Chondrocyte (in vitro differentiated cells): ENCODE data around the gene PFKFB1. TPM values are rescaled to one million over a fixed set of nuclear protein-coding genes. Genes with fewer than 3 reads are reported as not detected.

Source experiments
- DNase-seq: peaks from one replicate; pipeline ENCODE4 v3.0.0; 2021; ENCODE audit warnings: mixed read lengths, low spot score
- H3K27ac Mint-ChIP-seq: one replicate; pipeline ENCODE4 v1.8.0; 2021; ENCODE audit warnings: mild to moderate bottlenecking, moderate library complexity, mixed read lengths; ENCODE audit not compliant: unreplicated experiment
- H3K27me3 Mint-ChIP-seq: 2 replicates; pipeline ENCODE4 v1.8.0; 2021; ENCODE audit warnings: low read depth, mixed read lengths
- H3K36me3 Mint-ChIP-seq: 2 replicates; pipeline ENCODE4 v1.8.0; 2021; ENCODE audit warnings: low read depth, mixed read lengths
- H3K4me1 Mint-ChIP-seq: 2 replicates; pipeline ENCODE4 v1.8.0; 2021; ENCODE audit warnings: low read depth, mild to moderate bottlenecking, mixed read lengths
- H3K4me3 Mint-ChIP-seq: one replicate; pipeline ENCODE4 v1.8.0; 2021; ENCODE audit warnings: mild to moderate bottlenecking, moderate library complexity, mixed read lengths; ENCODE audit not compliant: unreplicated experiment
- H3K9me3 Mint-ChIP-seq: 2 replicates; pipeline ENCODE4 v1.8.0; 2021; ENCODE audit warnings: low read depth, mixed read lengths
- total RNA-seq: library from RNA; stranded (reverse); gene quantifications from 3 replicates; pipeline ENCODE4 v1.2.1, GENCODE V29; 2021
- TF ChIP-seq, protein P1 (sequence below): fragments of 200-600 bp; sonication (generic); IDR thresholded peaks from 2 replicates; pipeline ENCODE4 v1.5.0; 2021; ENCODE audit warnings: antibody characterized with exemption, mild to moderate bottlenecking, moderate library complexity

Gene PFKFB1
- total RNA-seq, 1 donor from 2014 or later = 0.25 TPM

DNA sequence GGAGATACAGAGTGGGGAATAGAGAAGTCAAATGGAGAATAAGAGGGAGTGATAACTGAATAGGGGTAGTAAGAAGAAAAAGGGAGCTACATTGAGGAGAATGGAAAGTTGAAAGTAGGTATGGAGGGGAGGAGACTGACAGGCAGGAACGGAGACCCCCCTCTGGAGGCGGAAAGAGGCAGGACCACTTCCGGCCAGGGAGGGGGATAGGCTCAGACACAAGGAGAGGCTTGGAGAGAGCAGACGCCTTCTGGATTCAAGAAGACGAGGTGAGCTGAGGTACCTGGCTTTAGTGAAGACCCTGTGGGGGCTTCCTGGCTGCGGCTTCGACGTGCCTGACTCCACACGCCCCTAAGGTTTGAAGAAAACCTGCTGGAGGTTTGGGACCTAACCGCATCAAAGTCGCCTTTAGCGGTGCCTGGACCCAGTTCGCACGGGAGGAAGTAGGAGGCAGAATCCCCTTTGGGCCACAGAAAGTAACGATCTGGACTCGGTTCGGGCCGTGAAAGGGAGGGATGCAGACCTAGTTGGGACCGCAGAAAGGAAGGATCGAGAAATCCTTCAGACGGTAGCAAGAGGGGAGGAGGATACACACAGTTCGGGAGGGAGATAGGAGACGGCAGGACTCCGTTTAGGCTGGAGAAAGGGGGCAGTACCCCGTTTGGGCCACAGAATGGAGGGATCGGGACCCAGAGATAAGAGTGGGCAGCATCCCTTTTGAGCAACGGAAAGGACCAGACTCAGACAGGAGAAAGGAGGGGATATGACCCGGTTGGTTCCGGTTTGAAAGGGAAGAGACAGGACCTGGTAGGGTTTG lies 73.2 kb downstream of the PFKFB1 start, which contains the start of gene TRO:
TSS of gene TRO (plus strand) at position 215 of the 817 bp plus-strand sequence. CDS start 1,423 bp downstream, outside the sequence.
- peak within 1 kb of the TSS; percentile 88 for H3K4me3 Mint-ChIP-seq
- no peaks in the 10 kb centered on the region for H3K27me3 Mint-ChIP-seq
- peaks cover 8% of the 10 kb centered on the region for H3K4me1 Mint-ChIP-seq
- peak within 1 kb of the TSS; percentile 76 for H3K27ac Mint-ChIP-seq
- H3K36me3 Mint-ChIP-seq = peaks cover 5% of the 10 kb centered on the region
- TF ChIP-seq, protein P1, sequence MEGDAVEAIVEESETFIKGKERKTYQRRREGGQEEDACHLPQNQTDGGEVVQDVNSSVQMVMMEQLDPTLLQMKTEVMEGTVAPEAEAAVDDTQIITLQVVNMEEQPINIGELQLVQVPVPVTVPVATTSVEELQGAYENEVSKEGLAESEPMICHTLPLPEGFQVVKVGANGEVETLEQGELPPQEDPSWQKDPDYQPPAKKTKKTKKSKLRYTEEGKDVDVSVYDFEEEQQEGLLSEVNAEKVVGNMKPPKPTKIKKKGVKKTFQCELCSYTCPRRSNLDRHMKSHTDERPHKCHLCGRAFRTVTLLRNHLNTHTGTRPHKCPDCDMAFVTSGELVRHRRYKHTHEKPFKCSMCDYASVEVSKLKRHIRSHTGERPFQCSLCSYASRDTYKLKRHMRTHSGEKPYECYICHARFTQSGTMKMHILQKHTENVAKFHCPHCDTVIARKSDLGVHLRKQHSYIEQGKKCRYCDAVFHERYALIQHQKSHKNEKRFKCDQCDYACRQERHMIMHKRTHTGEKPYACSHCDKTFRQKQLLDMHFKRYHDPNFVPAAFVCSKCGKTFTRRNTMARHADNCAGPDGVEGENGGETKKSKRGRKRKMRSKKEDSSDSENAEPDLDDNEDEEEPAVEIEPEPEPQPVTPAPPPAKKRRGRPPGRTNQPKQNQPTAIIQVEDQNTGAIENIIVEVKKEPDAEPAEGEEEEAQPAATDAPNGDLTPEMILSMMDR = peak; percentile 67
- no peak for DNase-seq
- H3K9me3 Mint-ChIP-seq = peaks cover 7% of the 10 kb centered on the region

DNA sequence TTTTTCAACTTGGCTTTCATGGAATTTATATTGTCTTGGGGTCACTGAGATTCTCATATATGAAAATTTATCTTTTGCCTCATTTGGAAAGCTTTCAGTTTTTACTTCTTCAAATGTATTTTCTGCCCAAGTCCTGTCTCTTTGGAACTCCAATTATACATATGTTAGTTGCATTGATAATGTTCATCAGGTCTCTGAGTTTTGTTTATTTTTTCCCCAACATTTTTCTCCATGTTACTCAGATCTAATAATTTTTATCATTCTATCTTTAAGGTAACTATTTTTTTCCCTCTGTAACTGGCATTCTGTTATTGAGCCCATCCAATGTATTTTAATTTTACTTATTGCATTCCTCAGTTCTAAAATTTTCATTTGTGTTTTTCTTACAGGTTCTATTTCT lies 84.0 kb downstream of the PFKFB1 start:
- Mint-ChIP-seq H3K9me3 (peaks cover 27% of the 10 kb centered on the region), H3K27me3 (no peaks in the 10 kb centered on the region), H3K4me3 (no peak overlapping the region), H3K36me3 (peaks cover 1% of the 10 kb centered on the region), H3K4me1 (no peaks in the 10 kb centered on the region), H3K27ac (no peak overlapping the region)
- TF ChIP-seq, protein P1 = no peak
- no peak for DNase-seq

DNA sequence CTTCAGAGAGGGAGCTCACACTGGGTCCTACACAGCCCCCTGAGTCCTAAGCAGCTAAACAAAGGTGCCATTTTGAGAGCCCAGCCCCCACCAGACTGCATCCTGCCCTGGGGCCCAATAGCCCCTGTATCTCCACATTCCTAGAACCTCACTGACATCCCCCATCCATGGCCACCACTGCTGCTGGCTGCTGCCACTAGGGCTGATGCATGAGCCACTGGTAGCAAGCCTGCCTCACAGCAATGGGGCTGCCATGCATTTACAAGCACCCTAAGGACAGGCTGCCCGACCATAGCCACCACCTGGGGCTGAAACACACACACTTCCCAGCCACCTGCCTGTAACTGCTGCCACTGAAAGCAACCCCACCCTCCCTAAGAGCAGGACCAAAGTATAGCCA lies 99.8 kb downstream of the PFKFB1 start:
- peaks cover 2% of the 10 kb centered on the region for H3K27me3 Mint-ChIP-seq
- TF ChIP-seq, protein P1 = no peak
- no peaks in the 10 kb centered on the region for H3K36me3 Mint-ChIP-seq
- no peaks in the 10 kb centered on the region for H3K4me1 Mint-ChIP-seq
- peaks cover 29% of the 10 kb centered on the region for H3K9me3 Mint-ChIP-seq
- H3K27ac Mint-ChIP-seq = no peak overlapping the region
- peak; percentile 55 for DNase-seq
- no peak overlapping the region for H3K4me3 Mint-ChIP-seq

DNA sequence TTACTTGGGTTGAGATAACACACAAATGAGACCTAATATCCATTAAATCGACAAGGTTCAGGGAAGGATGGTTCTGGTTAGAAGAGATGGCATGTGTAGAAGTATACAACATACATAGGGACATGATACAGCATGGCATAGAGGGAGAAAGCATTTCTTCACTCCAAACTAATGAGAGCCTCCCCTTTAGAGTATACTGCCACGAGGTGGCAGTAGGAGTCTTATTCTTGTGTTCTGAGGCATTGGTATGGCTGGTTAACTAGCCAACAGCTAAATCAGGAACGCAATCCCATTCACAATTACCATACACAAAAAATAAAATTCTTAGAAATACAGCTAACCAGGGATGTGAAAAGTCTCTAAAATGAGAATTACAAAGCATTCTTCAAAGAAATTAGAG lies 102.4 kb downstream of the PFKFB1 start:
- Mint-ChIP-seq H3K27ac (no peak overlapping the region), H3K27me3 (peaks cover 3% of the 10 kb centered on the region), H3K4me3 (no peak overlapping the region), H3K36me3 (no peaks in the 10 kb centered on the region), H3K9me3 (peaks cover 31% of the 10 kb centered on the region), H3K4me1 (no peaks in the 10 kb centered on the region)
- DNase-seq = no peak
- TF ChIP-seq, protein P1 = peak; percentile 76

DNA sequence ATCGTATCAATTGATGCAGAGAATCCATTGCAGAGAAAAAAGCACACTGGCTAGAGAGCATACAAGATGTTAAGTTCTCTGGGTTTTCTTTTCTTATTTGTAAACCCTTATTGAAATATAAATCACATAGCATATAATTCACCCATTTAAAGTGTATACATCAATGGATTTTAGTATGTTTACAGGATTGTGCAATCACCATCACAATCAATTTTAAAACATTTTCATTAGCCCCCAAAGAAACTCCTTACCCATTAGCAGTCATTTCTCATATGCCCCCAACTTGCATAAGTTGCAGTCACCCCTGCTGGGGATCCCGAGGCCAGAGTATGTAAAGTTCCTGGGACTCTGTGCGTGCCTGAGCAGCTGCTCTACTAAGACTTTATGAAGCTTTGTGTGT lies 108.2 kb downstream of the PFKFB1 start:
- H3K4me1 Mint-ChIP-seq = no peaks in the 10 kb centered on the region
- H3K36me3 Mint-ChIP-seq = no peaks in the 10 kb centered on the region
- no peak overlapping the region for H3K4me3 Mint-ChIP-seq
- TF ChIP-seq, protein P1 = no peak
- peaks cover 28% of the 10 kb centered on the region for H3K9me3 Mint-ChIP-seq
- no peak overlapping the region for H3K27ac Mint-ChIP-seq
- H3K27me3 Mint-ChIP-seq = peaks cover 3% of the 10 kb centered on the region
- no peak for DNase-seq

Other genes with a start within 250 kb of the PFKFB1 start
- 0.08 to 0.15 TPM in 2 of 3 replicates, not detected in the other for gene ITIH6, start 195.9 kb downstream of the PFKFB1 start, total RNA-seq
- 467 to 469 TPM (median 467 TPM) in 3 replicates for gene MAGED2, start 186.4 kb downstream of the PFKFB1 start, total RNA-seq
- 60.4 to 105 TPM (median 66.1 TPM) in 3 replicates for gene TRO, start 73.4 kb downstream of the PFKFB1 start, total RNA-seq
- gene APEX2, start 6.2 kb upstream of the PFKFB1 start, total RNA-seq = 10.9 to 17.9 TPM (median 12.7 TPM) in 3 replicates
- not detected in 3 replicates for gene ALAS2, start 36.8 kb upstream of the PFKFB1 start, total RNA-seq
- not detected in 3 replicates for gene PAGE2B, start 80.8 kb upstream of the PFKFB1 start, total RNA-seq
- gene PAGE2, start 94.8 kb upstream of the PFKFB1 start, total RNA-seq = not detected in 3 replicates
- gene PAGE5, start 226.2 kb upstream of the PFKFB1 start, total RNA-seq = not detected in 3 replicates